H9 (cell line): ENCODE measurements around the gene SNORC. TPM values are rescaled to one million over a fixed set of nuclear protein-coding genes. Genes with fewer than 3 reads are reported as not detected.
"Not testable (repeated sequence)": the region's sequence is repeated elsewhere in the genome, so short reads cannot be mapped to it uniquely, and the experiment has no call there.

Experiments
- DNase-seq: peaks from one replicate; pipeline ENCODE4 v3.0.0-alpha.2; 2017
- H2AFZ ChIP-seq: one replicate; pipeline ENCODE4 v1.6.1; 2013; ENCODE audit warnings: mild to moderate bottlenecking, low read length, control low read depth, moderate library complexity
- H2AK5ac ChIP-seq: 2 replicates; pipeline ENCODE4 v1.6.1; 2013; ENCODE audit warnings: low read length, control low read depth, mixed read lengths; ENCODE audit not compliant: insufficient read length
- H2BK120ac ChIP-seq: one replicate; pipeline ENCODE4 v1.6.1; 2013; ENCODE audit warnings: low read depth, mild to moderate bottlenecking, low read length, control low read depth, inconsistent platforms; ENCODE audit not compliant: poor library complexity, severe bottlenecking
- H2BK12ac ChIP-seq: 2 replicates; pipeline ENCODE4 v1.6.1; 2013; ENCODE audit warnings: low read length, control low read depth, mixed read lengths, low read depth; ENCODE audit not compliant: insufficient read length
- H2BK15ac ChIP-seq: 2 replicates; pipeline ENCODE4 v1.6.1; 2013; ENCODE audit warnings: low read depth, low read length, control low read depth
- H2BK20ac ChIP-seq: one replicate; pipeline ENCODE4 v1.6.1; 2013; ENCODE audit warnings: low read depth, mild to moderate bottlenecking, low read length, control low read depth, inconsistent platforms; ENCODE audit not compliant: poor library complexity, severe bottlenecking
- H2BK5ac ChIP-seq: 2 replicates; pipeline ENCODE4 v1.6.1; 2013; ENCODE audit warnings: low read length, control low read depth, mixed read lengths; ENCODE audit not compliant: insufficient read length
- H3K14ac ChIP-seq: 2 replicates; pipeline ENCODE4 v1.6.1; 2013; ENCODE audit warnings: low read length, control low read depth; ENCODE audit not compliant: insufficient read depth
- H3K18ac ChIP-seq: 2 replicates; pipeline ENCODE4 v1.6.1; 2013; ENCODE audit warnings: low read depth, mild to moderate bottlenecking, mixed read lengths, low read length, control low read depth; ENCODE audit not compliant: insufficient read length
- H3K23ac ChIP-seq: 2 replicates; pipeline ENCODE4 v1.6.1; 2013; ENCODE audit warnings: low read length, control low read depth, mixed read lengths, low read depth; ENCODE audit not compliant: insufficient read length
- H3K23me2 ChIP-seq: 2 replicates; pipeline ENCODE4 v1.6.1; 2013; ENCODE audit warnings: low read depth, mild to moderate bottlenecking, mixed read lengths, low read length, control low read depth; ENCODE audit not compliant: insufficient read length, poor library complexity, severe bottlenecking
- H3K27ac ChIP-seq: 2 replicates; pipeline ENCODE4 v1.5.1; 2013; ENCODE audit warnings: low read length, control low read depth, mixed read lengths, low read depth; ENCODE audit not compliant: insufficient read length
- H3K27me3 ChIP-seq: 2 replicates; pipeline ENCODE4 v1.6.1; 2013; ENCODE audit warnings: low read length, control low read depth, inconsistent platforms; ENCODE audit not compliant: insufficient read depth
- H3K4ac ChIP-seq: 2 replicates; pipeline ENCODE4 v1.6.1; 2013; ENCODE audit warnings: low read depth, mild to moderate bottlenecking, control low read depth, inconsistent platforms, low read length, moderate library complexity
- H3K4me1 ChIP-seq: 2 replicates; pipeline ENCODE4 v1.6.1; 2013; ENCODE audit warnings: low read length, control low read depth, inconsistent platforms; ENCODE audit not compliant: insufficient read depth
- H3K4me2 ChIP-seq: 2 replicates; pipeline ENCODE4 v1.6.1; 2013; ENCODE audit warnings: low read length, control low read depth, mixed read lengths; ENCODE audit not compliant: insufficient read length, insufficient read depth
- H3K56ac ChIP-seq: 2 replicates; pipeline ENCODE4 v1.6.1; 2013; ENCODE audit warnings: low read depth, mild to moderate bottlenecking, mixed read lengths, low read length, control low read depth; ENCODE audit not compliant: insufficient read length
- H3K79me1 ChIP-seq: 2 replicates; pipeline ENCODE4 v1.6.1; 2013; ENCODE audit warnings: low read depth, mild to moderate bottlenecking, moderate library complexity, low read length, control low read depth, inconsistent platforms; ENCODE audit not compliant: insufficient read depth, poor library complexity, severe bottlenecking
- H3K79me2 ChIP-seq: 2 replicates; pipeline ENCODE4 v1.6.1; 2013; ENCODE audit warnings: low read length, control low read depth, inconsistent platforms; ENCODE audit not compliant: insufficient read depth
- H3K9ac ChIP-seq: 2 replicates; pipeline ENCODE4 v1.6.1; 2013; ENCODE audit warnings: low read length, control low read depth, mixed read lengths; ENCODE audit not compliant: insufficient read length; ENCODE audit errors: extremely low read depth
- H3K9me3 ChIP-seq: one replicate; pipeline ENCODE4 v1.6.1; 2013; ENCODE audit warnings: low read depth, low read length, inconsistent platforms; ENCODE audit not compliant: control insufficient read depth
- H3T11ph ChIP-seq: one replicate; pipeline ENCODE4 v1.6.1; 2013; ENCODE audit warnings: mild to moderate bottlenecking, low read length, control low read depth, inconsistent platforms
- H4K20me1 ChIP-seq: one replicate; pipeline ENCODE4 v1.6.1; 2013; ENCODE audit not compliant: control insufficient read depth, insufficient read length, insufficient read depth
- H4K5ac ChIP-seq: 2 replicates; pipeline ENCODE4 v1.6.1; 2013; ENCODE audit warnings: low read depth, mild to moderate bottlenecking, mixed read lengths, low read length, control low read depth; ENCODE audit not compliant: insufficient read length
- H4K8ac ChIP-seq: replicated peaks from 2 replicates; pipeline ENCODE4 v1.6.1; 2013; ENCODE audit warnings: low read length, control low read depth, mixed read lengths, low read depth; ENCODE audit not compliant: insufficient read length
- H4K91ac ChIP-seq: 2 replicates; pipeline ENCODE4 v1.6.1; 2013; ENCODE audit warnings: low read depth, mild to moderate bottlenecking, moderate library complexity, mixed read lengths, low read length, control low read depth; ENCODE audit not compliant: insufficient read length
- H3K27ac Mint-ChIP-seq, 3 experiments: 2 replicates in 2 of 3; 3 replicates in 1 of 3; pipeline ENCODE4 v1.8.0; 2020 to 2021; ENCODE audit warnings: mixed read lengths in 3 of 3, mild to moderate bottlenecking in 1 of 3, moderate library complexity in 1 of 3
- H3K27me3 Mint-ChIP-seq: 2 replicates; pipeline ENCODE4 v1.8.0; 2021; ENCODE audit warnings: low read depth, mild to moderate bottlenecking, moderate library complexity, mixed read lengths
- H3K36me3 Mint-ChIP-seq, 3 experiments: 2 replicates in 2 of 3; 3 replicates in 1 of 3; pipeline ENCODE4 v1.8.0; 2020 to 2021; ENCODE audit warnings: low read depth in 3 of 3, mixed read lengths in 3 of 3; ENCODE audit not compliant: insufficient read depth in 1 of 3
- H3K4me1 Mint-ChIP-seq, 2 experiments: 2 replicates each; pipeline ENCODE4 v1.8.0; 2020; ENCODE audit warnings: mixed read lengths in 2 of 2
- H3K4me3 Mint-ChIP-seq, 2 experiments: 2 replicates in 1 of 2; 3 replicates in 1 of 2; pipeline ENCODE4 v1.8.0; 2020 to 2021; ENCODE audit warnings: mild to moderate bottlenecking in 2 of 2, mixed read lengths in 2 of 2, moderate library complexity in 1 of 2
- H3K9me3 Mint-ChIP-seq, 2 experiments: 2 replicates in 1 of 2; 3 replicates in 1 of 2; pipeline ENCODE4 v1.8.0; 2020; ENCODE audit warnings: mild to moderate bottlenecking in 2 of 2, mixed read lengths in 2 of 2, moderate library complexity in 1 of 2
- CTCF ChIP-seq: fragments of 200-600 bp; sonication (generic); conservative IDR thresholded peaks from 3 replicates; pipeline ENCODE4 v1.8.0; 2021; ENCODE audit warnings: antibody characterized with exemption, mild to moderate bottlenecking
- WGBS: extraction: QIAGEN DNeasy Blood & Tissue Kit; methylation state at CpG from one replicate; pipeline ENCODE4 v1.1.7; 2013; ENCODE audit warnings: missing lambda C conversion rate, low lambda C conversion rate, mixed read lengths; ENCODE audit not compliant: insufficient read length; ENCODE audit errors: extremely low coverage; 5-methylcytosine and 5-hydroxymethylcytosine counted together
- total RNA-seq: library from RNA; stranded (reverse); gene quantifications from 2 replicates; pipeline ENCODE4 v1.2.1, GENCODE V29; 2021

Gene SNORC
- total RNA-seq, 1 experiment from 2014 or later = 1.1 TPM

- Histone ChIP-seq H3K9ac (no peak overlapping the region), H4K20me1 (no peaks in the 10 kb centered on the region), H2BK5ac (no peak overlapping the region), H3K23me2 (no peaks in the 10 kb centered on the region), H3K14ac (no peak overlapping the region), H2AFZ (no peak overlapping the region), H2AK5ac (no peak overlapping the region), H2BK15ac (no peak overlapping the region), H3K4me1 (no peaks in the 10 kb centered on the region; the same call in 1 of the 2 replicates), H3K79me2 (no peaks in the 10 kb centered on the region), H4K91ac (no peak overlapping the region), H3K4me2 (no peak overlapping the region), H2BK20ac (no peak overlapping the region), H3K18ac (no peak overlapping the region), H3K56ac (no peak overlapping the region), H4K8ac (no peak overlapping the region), H2BK12ac (no peak overlapping the region), H3K4ac (no peak overlapping the region), H3K23ac (no peak overlapping the region), H3K27me3 (peaks cover 11% of the 10 kb centered on the region; the same call in 1 of the 2 replicates), H3T11ph (no peak overlapping the region), H2BK120ac (no peak overlapping the region), H4K5ac (no peak overlapping the region), H3K27ac (no peak overlapping the region), H3K79me1 (no peaks in the 10 kb centered on the region), H3K9me3 (no peaks in the 10 kb centered on the region)
- Mint-ChIP-seq H3K9me3 (peaks cover 2 to 9% of the 10 kb centered on the region in 2 experiments; a peak in 3 of 5 replicates), H3K27ac (no peak overlapping the region), H3K4me1 (peaks cover 8 to 14% of the 10 kb centered on the region in 2 experiments), H3K27me3 (peaks cover 2% of the 10 kb centered on the region), H3K4me3 (no peak overlapping the region), H3K36me3 (no peaks in the 10 kb centered on the region; a peak in 2 of 7 replicates)
- WGBS = no CpG with 5 or more reads among the region's 9 CpGs
- TF ChIP-seq CTCF = no peak
- no peak for DNase-seq
Observed at GRCh38 chr2:232903989-232904388, 33.9 kb downstream of the SNORC start.

- H3K56ac ChIP-seq, H3K79me2 ChIP-seq, H3K4me1 Mint-ChIP-seq, H2AK5ac ChIP-seq, H4K91ac ChIP-seq, H3K4me2 ChIP-seq, H3T11ph ChIP-seq, H4K5ac ChIP-seq, H3K9ac ChIP-seq, H3K4ac ChIP-seq, H3K9me3 ChIP-seq, H2BK5ac ChIP-seq, H3K23me2 ChIP-seq, H3K27ac Mint-ChIP-seq, H3K23ac ChIP-seq, H3K18ac ChIP-seq, H2BK15ac ChIP-seq, H3K27me3 ChIP-seq, H4K20me1 ChIP-seq, H2AFZ ChIP-seq, H2BK12ac ChIP-seq, H4K8ac ChIP-seq, DNase-seq, H3K4me3 Mint-ChIP-seq, H3K79me1 ChIP-seq, H3K4me1 ChIP-seq, H2BK20ac ChIP-seq, H3K27ac ChIP-seq, H2BK120ac ChIP-seq, H3K14ac ChIP-seq: not testable (repeated sequence)
- H3K9me3 Mint-ChIP-seq = peaks cover 29 to 38% of the 10 kb centered on the region in 2 experiments
- peaks cover 12 to 15% (median 14%) of the 10 kb centered on the region in 3 experiments; a peak in 6 of 7 replicates for H3K36me3 Mint-ChIP-seq
- WGBS = no CpG with 5 or more reads among the region's 10 CpGs
- peaks cover 15% of the 10 kb centered on the region for H3K27me3 Mint-ChIP-seq
Observed at GRCh38 chr2:232906867-232907717, 37.0 kb downstream of the SNORC start.
